ENCODE data around the gene SH3GL3. TPM values are rescaled to one million over a fixed set of nuclear protein-coding genes. Genes with fewer than 3 reads are reported as not detected.

SH3GL3 gene
- total and polyA plus RNA-seq, 2 of the 4 experiments (the other 2 are of a cell fraction): not detected

DNA sequence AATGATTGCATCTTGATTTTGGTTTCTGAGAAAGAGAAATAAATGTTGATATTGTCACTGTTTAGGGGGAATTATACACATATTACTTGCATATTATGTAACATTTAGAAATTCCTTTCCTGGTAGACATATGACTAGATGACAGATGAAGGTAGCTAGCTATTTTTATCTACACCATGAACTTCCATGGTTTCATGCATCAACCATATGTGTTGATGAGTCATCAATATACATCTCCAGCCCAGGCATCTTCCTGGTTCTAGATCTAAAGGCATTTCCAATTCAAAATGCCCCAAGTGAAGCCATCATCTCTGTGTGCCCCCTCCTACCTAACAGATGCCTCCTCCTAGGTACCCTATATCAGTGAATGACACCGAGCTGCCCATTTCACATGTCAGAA, 197.3 kb downstream of the SH3GL3 start:
- no peak overlapping the region for H2BK5ac ChIP-seq (ENCODE audit: low read depth, low read length, poor library complexity, severe bottlenecking)
- no peak for DNase-seq
- no peak overlapping the region for H2BK120ac ChIP-seq (ENCODE audit: low read depth, low read length)
- no TSS peak for BruUV-seq (replicated peaks)
- no peak for TF ChIP-seq BHLHE40 (IDR thresholded peaks at IDR 0.05; ENCODE audit: low read depth, low read length)
- TF ChIP-seq RAD21 (IDR thresholded peaks at IDR 0.05; ENCODE audit: low read length): no peak
- no peak for TF ChIP-seq POLR2A (IDR thresholded peaks at IDR 0.05; ENCODE audit: low read depth, low read length)
- TF ChIP-seq, protein P1, sequence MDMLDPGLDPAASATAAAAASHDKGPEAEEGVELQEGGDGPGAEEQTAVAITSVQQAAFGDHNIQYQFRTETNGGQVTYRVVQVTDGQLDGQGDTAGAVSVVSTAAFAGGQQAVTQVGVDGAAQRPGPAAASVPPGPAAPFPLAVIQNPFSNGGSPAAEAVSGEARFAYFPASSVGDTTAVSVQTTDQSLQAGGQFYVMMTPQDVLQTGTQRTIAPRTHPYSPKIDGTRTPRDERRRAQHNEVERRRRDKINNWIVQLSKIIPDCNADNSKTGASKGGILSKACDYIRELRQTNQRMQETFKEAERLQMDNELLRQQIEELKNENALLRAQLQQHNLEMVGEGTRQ (IDR thresholded peaks at IDR 0.05; ENCODE audit: low read depth, low read length): no peak
- no peak for TF ChIP-seq RCOR1 (IDR thresholded peaks at IDR 0.05; ENCODE audit: insufficient replicate concordance, low read length)
- TF ChIP-seq SMC3 (IDR thresholded peaks at IDR 0.05; ENCODE audit: low read depth, low read length): no peak
- no peak for TF ChIP-seq CHD1 (IDR thresholded peaks at IDR 0.05; ENCODE audit: low read depth, low read length)
- TF ChIP-seq, protein P2, sequence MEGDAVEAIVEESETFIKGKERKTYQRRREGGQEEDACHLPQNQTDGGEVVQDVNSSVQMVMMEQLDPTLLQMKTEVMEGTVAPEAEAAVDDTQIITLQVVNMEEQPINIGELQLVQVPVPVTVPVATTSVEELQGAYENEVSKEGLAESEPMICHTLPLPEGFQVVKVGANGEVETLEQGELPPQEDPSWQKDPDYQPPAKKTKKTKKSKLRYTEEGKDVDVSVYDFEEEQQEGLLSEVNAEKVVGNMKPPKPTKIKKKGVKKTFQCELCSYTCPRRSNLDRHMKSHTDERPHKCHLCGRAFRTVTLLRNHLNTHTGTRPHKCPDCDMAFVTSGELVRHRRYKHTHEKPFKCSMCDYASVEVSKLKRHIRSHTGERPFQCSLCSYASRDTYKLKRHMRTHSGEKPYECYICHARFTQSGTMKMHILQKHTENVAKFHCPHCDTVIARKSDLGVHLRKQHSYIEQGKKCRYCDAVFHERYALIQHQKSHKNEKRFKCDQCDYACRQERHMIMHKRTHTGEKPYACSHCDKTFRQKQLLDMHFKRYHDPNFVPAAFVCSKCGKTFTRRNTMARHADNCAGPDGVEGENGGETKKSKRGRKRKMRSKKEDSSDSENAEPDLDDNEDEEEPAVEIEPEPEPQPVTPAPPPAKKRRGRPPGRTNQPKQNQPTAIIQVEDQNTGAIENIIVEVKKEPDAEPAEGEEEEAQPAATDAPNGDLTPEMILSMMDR (conservative IDR thresholded peaks at IDR 0.05; ENCODE audit: low read depth, low read length): no peak
- no peak for TF ChIP-seq FOS (IDR thresholded peaks at IDR 0.05; ENCODE audit: low read depth, low read length)
- TF ChIP-seq, protein P3, sequence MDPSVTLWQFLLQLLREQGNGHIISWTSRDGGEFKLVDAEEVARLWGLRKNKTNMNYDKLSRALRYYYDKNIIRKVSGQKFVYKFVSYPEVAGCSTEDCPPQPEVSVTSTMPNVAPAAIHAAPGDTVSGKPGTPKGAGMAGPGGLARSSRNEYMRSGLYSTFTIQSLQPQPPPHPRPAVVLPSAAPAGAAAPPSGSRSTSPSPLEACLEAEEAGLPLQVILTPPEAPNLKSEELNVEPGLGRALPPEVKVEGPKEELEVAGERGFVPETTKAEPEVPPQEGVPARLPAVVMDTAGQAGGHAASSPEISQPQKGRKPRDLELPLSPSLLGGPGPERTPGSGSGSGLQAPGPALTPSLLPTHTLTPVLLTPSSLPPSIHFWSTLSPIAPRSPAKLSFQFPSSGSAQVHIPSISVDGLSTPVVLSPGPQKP (IDR thresholded peaks at IDR 0.05; ENCODE audit: borderline replicate concordance, low read depth, low read length): no peak
- no peak for TF ChIP-seq MXI1 (IDR thresholded peaks at IDR 0.05; ENCODE audit: borderline replicate concordance, low read depth, low read length)
- no peak for TF ChIP-seq MAZ (IDR thresholded peaks at IDR 0.05; ENCODE audit: borderline replicate concordance, low read depth, low read length)
- no peak for TF ChIP-seq MAFK (IDR thresholded peaks at IDR 0.05; ENCODE audit: low read depth, low read length)
- no peak for TF ChIP-seq CEBPB (IDR thresholded peaks at IDR 0.05; ENCODE audit: low read depth, low read length)
- TF ChIP-seq NFE2L2 (IDR thresholded peaks at IDR 0.05; ENCODE audit: low read depth, low read length): no peak
- TF ChIP-seq RFX5 (IDR thresholded peaks at IDR 0.05; ENCODE audit: low read depth, low read length): no peak
- no peak overlapping the region for H3K4me3 ChIP-seq (ENCODE audit: insufficient read depth, low read depth, low read length)
- no peak overlapping the region for H2AFZ ChIP-seq (replicated peaks; ENCODE audit: low read length, poor library complexity)
- no peaks in the 10 kb centered on the region for H3K4me1 ChIP-seq (ENCODE audit: control insufficient read depth, insufficient read depth, low read length)
- no peak overlapping the region for H4K8ac ChIP-seq (ENCODE audit: low read depth in 2 of 2, low read length in 2 of 2)
- H4K91ac ChIP-seq (ENCODE audit: insufficient read depth, low read depth, low read length): no peak overlapping the region
- no peak overlapping the region for H3K14ac ChIP-seq (replicated peaks; ENCODE audit: low read depth, low read length)
- no peak overlapping the region for H3K23ac ChIP-seq (ENCODE audit: low read depth, low read length)
- in situ Hi-C loops (cut with MboI; ENCODE audit: low sequenced_read_pairs) (no loop called here), intact Hi-C loops (cut with micrococcal nuclease) (no loop called here), dilution Hi-C loops (cut with HindIII; ENCODE audit: low sequenced_read_pairs, unreplicated experiment) (no loop called here)
- no peak overlapping the region for H2BK15ac ChIP-seq (ENCODE audit: low read depth, low read length)
- no peak overlapping the region for H3K9ac ChIP-seq (ENCODE audit: low read depth, low read length)
- no peaks in the 10 kb centered on the region for H4K20me1 ChIP-seq (ENCODE audit: insufficient read depth, low read length)
- H3K56ac ChIP-seq (ENCODE audit: extremely low read depth, insufficient read depth, low read length): no peak overlapping the region
- ATAC-seq (ENCODE audit: low read depth): no peak
- H3K9me3 ChIP-seq (ENCODE audit: control insufficient read depth, insufficient read depth, low read length): peaks cover 6% of the 10 kb centered on the region
- no peak overlapping the region for H2BK20ac ChIP-seq (ENCODE audit: low read depth, low read length)
- no peaks in the 10 kb centered on the region for H3K9me1 ChIP-seq (ENCODE audit: insufficient read depth, low read length)
- H3K27ac ChIP-seq (ENCODE audit: insufficient read depth, low read length): no peak overlapping the region
- no peak overlapping the region for H3K4me2 ChIP-seq (ENCODE audit: low read depth, low read length)
- CTCF ChIA-PET: no interaction called here
- WGBS, 2 experiments (ENCODE audit: extremely low coverage in 2 of 2, insufficient read length in 1 of 2): 80% methylated on average over 1 of the region's 1 CpG; no CpG with 5 or more reads in 1 of the 2 experiments
- H2AK5ac ChIP-seq (ENCODE audit: low read depth, low read length): no peak overlapping the region
- POLR2A ChIA-PET (ENCODE audit: unreplicated experiment): no interaction called here
- H3K4ac ChIP-seq (ENCODE audit: low read depth, low read length): no peak overlapping the region
- no peaks in the 10 kb centered on the region for H3K27me3 ChIP-seq (ENCODE audit: control insufficient read depth, insufficient read depth, low read length)
- H2AK9ac ChIP-seq (replicated peaks; ENCODE audit: low read depth, low read length, poor library complexity): no peak overlapping the region
- no peak overlapping the region for H3K18ac ChIP-seq (ENCODE audit: low read depth, low read length)
- H4K5ac ChIP-seq (ENCODE audit: low read depth, low read length): no peak overlapping the region
- no peaks in the 10 kb centered on the region for H3K79me1 ChIP-seq (ENCODE audit: low read depth in 1 of 2, low read length in 2 of 2)
- no peaks in the 10 kb centered on the region for H3K36me3 ChIP-seq (ENCODE audit: control insufficient read depth, insufficient read depth, low read length)
